GM19035 (cell line): Measurements from ENCODE around the gene CDK11B.
"Not testable (repeated sequence)": the region's sequence is repeated elsewhere in the genome, so short reads cannot be mapped to it uniquely, and the experiment has no call there.

Source experiments
- ATAC-seq: cut with Tn5 transposase; IDR thresholded peaks from one replicate; pipeline ENCODE4 v1.9.1; 2021; ENCODE audit not compliant: unreplicated experiment

CDK11B gene

GRCh38 chr1:1683104-1683905 is 24.5 kb upstream of the CDK11B start:
- no peak for ATAC-seq

GRCh38 chr1:1680912-1681273 is 22.1 kb upstream of the CDK11B start:
- ATAC-seq = no peak

DNA sequence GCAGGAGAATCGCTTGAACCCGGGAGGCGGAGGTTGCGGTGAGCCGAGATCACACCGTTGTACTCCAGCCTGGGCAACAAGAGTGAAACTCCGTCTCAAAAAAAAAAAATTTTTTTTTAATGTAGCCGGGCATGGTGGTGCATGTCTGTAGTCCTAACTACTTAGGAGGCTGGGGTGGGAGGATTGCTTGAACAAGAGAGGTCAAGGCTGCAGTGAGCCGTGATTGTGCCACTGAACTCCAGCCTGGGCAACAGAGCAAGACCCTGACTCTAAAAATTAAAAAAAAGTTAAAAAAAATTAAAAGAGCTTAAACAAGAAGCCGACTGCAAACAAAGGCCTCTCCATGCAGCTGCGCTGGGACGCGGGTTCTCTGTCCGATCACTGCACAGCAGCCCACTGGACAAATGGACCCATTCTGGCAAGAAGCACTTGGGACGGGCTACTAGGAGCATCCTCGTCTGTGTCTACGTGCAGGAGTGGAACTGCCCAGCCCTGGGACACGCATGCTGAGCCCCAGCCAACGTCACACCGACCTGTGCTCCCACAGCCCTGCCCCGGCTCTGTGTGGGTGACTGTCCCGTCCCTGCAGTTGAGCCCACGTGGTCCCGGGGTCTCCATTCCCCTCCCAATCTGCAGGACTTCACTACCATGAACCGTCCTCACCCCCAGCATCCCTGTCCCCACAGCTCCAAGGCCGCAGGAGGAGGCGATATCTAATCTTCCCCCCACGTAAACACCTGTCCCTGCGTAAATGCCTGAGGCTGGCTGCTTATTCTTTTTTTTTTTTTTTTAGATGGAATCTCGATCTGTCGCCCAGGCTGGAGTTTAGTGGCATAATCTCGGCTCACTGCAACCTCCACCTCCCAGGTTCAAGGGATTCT is 21.5 kb upstream of the CDK11B start:
- no peak for ATAC-seq

DNA sequence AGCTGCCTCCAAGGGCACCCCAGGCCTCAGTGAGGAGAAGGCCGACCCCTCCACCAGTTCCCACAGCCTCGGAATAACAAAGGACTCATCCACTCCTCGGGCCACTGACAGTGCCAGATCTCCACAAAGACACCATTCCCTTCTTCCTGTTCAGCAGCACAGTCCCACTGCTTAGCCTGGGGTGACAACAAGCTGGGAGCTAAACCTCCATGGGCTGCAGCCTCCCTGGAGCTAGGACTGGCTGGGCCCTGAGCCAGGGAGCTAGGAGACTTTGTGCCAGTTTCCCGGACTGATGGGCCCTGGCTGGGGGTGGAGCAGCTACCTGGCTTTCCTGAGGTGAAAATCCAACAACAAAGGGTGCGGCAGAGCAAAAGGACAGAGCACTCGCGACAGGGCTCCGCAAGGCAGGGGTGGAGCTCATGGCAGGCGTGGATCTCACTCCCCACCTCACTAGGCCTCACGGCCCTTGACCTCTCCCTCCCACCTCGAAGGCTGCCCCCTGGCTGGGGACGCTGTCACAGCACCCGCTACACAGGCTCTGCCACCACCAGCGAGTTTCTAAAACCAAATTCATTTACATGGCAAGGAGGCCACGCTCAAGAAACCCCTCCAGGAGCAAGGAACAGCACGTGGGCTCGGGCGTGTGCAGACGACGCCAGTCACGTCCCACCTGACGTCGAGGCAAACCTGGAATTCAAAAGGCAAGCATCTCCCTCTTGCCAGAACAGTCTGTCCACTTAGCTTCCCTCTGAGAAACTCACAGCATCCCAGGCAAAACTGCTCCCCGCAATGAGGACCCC is 20.0 kb upstream of the CDK11B start:
- ATAC-seq = no peak

DNA sequence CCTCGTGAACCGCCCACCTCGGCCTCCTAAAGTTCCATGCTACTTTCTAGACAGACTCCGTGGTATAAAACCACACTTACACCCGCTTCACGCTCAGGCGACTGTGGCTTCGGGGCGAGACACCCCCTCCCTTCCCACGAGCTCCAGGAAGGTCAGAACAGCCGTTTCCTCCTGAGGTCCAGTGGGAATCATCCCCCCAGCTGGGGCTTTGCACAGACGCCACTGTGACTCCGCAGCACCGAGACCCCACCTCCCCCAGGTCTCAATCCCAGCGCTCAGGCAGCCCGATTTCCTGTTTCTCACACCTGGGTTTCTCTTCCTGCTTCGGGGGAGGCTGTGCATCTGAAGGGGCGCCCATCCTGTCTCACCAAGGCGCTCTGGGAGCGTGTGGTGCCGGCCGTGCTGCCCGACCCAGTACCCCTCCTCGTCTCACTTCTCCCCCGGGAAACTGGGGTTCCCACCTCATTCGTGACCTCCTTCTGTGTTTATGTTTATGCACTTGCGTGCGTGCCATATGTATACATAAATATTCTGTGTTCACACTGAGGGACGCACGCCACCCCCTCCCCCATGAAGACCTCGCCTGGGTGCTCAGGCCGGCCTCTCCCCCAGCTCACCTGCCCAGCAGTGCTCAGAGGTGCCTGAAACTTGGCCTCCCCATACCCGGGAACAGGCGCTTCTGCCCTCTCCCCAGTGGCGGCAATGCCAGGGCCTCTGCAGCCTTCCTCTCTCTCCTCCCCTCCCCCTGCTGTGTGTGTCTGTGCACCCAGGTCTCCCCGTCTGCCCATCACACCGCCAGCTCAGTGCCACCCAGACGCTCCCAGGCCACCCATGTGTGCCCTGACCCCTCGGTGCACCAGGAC is 19.1 kb upstream of the CDK11B start:
- ATAC-seq = peak; percentile 64

GRCh38 chr1:1676087-1676486 is 17.3 kb upstream of the CDK11B start:
- ATAC-seq = not testable (repeated sequence)

GRCh38 chr1:1675218-1675617 is 16.4 kb upstream of the CDK11B start:
- not testable (repeated sequence) for ATAC-seq

GRCh38 chr1:1674806-1675205 is 16.0 kb upstream of the CDK11B start:
- ATAC-seq = not testable (repeated sequence)

DNA sequence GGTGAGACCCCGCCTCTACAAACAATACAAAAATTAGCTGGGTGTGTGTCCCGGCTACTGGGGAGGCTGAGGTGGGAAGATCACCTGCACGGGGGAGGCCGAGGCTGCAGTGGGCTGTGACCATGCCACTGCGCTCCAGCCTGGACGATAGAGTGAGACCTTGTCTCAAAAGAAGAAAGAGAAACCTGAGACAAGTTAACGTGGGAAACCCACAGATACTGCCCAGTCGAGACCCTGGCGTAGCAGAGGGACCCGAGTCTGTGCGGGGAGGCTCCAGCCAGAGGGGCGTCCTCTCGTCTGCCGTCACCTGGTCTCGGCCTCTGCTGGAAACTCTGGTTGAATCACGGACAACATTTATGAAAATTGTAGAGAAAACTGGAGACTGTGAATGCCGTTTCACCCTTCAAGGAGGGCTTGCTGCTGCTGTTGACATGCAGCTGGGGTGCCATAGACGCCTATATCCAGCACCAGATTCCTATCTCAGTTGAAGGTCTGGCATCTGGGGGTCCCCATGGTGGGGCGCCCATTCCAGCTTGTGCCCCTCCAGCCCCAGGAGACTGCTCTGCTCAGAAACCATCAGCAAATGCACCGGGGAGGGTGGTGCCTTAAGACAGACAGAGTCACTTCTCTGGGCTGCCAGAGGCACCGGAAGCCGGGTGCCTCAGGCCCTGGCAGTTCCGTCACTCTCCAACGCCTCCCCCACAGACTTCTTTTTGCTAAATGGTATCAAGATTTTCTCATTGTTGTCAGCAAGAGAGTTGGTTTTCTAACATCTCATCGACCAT is 13.6 kb upstream of the CDK11B start:
- ATAC-seq = no peak

DNA sequence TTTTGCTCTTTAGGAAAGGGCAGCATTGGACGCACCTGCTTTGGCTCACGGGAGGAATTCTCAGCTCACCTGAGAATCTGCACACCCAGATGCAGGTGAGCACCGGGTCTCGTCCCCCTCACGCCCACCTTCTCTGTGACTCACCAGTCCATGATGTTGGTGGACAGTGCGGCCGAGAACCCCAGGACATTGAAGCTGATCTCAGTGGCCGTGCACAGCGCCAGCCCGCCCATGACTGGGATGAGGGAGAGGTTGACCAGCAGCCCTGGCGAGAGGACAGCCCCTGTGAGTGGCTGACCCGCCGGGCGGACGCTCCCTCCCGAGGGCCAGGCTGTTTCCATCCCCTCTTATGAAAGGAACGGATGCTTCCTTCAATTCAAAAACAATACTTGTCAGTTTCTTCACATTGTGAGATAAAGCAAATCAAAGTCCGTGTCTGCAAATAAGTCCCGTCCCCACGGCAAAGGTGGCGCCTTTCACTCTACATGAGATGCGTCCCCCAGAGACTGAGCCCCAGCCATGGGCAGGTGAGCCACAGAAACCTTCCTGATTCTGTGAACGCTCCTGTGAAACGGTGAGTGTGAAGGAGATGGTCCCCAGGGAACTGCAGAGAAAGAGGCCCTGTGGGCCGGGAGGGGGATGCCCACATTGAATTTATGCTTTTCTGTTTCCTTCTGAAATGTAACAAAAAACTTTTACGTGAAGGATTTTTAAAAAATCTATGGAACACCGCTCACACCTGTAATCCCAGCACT is 12.7 kb upstream of the CDK11B start:
- no peak for ATAC-seq

GRCh38 chr1:1670866-1671265 is 12.1 kb upstream of the CDK11B start:
- ATAC-seq = no peak

GRCh38 chr1:1669468-1670440 is 10.9 kb upstream of the CDK11B start:
- ATAC-seq = no peak

DNA sequence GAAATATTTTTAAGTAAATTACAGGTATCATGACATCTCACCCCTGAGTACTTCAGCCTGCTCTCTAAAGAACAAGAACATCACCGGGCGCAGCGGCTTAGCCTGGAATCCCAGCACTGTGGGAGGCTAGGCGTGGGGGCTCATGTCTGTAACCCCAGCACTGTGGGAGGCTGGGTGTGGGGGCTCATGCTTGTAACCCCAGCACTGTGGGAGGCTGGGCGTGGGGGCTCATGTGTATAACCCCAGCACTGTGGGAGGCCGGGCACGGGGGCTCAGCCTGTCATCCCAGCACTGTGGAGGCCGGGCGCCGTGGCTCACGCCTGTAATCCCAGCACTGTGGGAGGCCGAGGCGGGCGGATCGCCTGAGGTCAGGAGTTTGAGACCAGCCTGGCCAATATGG is 7.7 kb upstream of the CDK11B start:
- ATAC-seq = no peak

GRCh38 chr1:1665815-1666251 is 7.0 kb upstream of the CDK11B start:
- no peak for ATAC-seq

DNA sequence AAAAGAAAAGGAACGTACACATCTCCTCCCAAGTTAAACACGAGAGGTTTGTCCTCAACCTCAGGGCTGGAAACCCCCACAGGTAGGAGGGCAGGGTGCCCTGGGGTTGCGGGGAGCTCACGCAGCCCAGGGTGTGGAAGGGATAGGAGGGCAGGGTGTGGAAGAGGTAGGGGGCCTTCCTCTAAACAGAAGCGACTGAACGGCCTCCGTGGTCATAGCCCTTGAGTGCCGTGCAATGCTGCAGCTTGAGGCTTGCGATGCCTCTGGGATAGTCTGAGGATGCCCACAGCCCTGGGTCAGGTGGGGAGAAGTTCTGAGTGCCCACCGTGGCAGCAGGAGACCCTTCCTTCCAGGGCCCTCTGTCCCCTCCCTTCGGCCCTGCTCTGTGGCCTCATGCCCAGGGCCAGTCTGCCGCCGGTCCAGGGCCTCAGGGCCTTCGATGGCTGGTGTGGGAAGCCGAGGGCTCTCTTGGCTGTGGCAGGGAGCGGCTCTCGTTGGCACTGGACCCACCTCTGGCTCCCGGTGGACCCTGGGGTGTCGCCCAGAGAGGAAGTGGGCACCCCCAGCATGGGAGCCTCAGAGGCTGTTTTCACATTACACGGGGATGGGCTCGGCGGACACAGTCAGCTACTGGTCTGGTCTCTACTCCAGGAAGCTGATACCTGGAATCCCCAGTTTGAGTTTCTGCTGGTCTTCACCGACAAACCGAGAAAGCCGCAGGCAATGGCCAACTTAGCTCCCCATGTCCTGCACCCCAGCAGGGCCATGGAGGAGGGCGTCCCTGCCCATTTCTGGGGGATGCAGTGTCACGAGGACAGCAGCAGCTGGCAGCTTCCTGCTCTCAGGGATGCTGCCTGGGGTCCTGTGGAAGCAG is 6.4 kb upstream of the CDK11B start:
- ATAC-seq = no peak

- ATAC-seq = not testable (repeated sequence)
Observed at GRCh38 chr1:1664318-1664717, 5.5 kb upstream of the CDK11B start.
